Lower leg skin (tissue), 4 donors: ENCODE data around the gene PMEPA1. TPM values are rescaled to one million over a fixed set of nuclear protein-coding genes. Genes with fewer than 3 reads are reported as not detected.

ENCODE experiments used
- DNase-seq, 2 donors: peaks; one replicate each; pipeline ENCODE4 v3.0.0-alpha.2; 2019; ENCODE audit warnings: low spot score in 2 of 2
- H3K4me3 ChIP-seq: fragments of 200-600 bp; sonication (generic); 2 replicates; pipeline ENCODE4 v1.5.1; 2017; ENCODE audit warnings: mild to moderate bottlenecking, low read depth; ENCODE audit not compliant: poor library complexity, severe bottlenecking
- POLR2A ChIP-seq, 2 donors: fragments of 450-650 bp; IDR thresholded peaks; one replicate each; pipeline ENCODE4 v1.6.1; 2016 to 2017; ENCODE audit warnings: antibody characterized with exemption in 2 of 2, mild to moderate bottlenecking in 1 of 2, moderate library complexity in 1 of 2
- WGBS, 2 donors: methylation state at CpG; one replicate each; pipeline ENCODE4 v1.1.5; 2018; 5-methylcytosine and 5-hydroxymethylcytosine counted together
- intact Hi-C: fragments of 100-400 bp; cut with DNase I; formaldehyde crosslinking; loops from one replicate; pipeline ENCODE4 v1.15.0; 2023; ENCODE audit warnings: low total_unique reads
- total RNA-seq, 4 donors: library from RNA; depleted of rRNA; stranded (reverse); fragments of >200 nt; gene quantifications; one replicate each; pipeline ENCODE4 v1.1.0, GENCODE V29; 2016
- TF ChIP-seq, protein P1 (sequence below), 3 donors: fragments of 450-650 bp; IDR thresholded peaks; one replicate each; pipeline ENCODE4 v1.5.1; 2016; ENCODE audit warnings: antibody characterized with exemption in 3 of 3, mild to moderate bottlenecking in 3 of 3, moderate library complexity in 2 of 3

The PMEPA1 gene
- total RNA-seq, 4 donors from 2014 or later: 4.3 to 22.1 (median 11.8) TPM

DNA sequence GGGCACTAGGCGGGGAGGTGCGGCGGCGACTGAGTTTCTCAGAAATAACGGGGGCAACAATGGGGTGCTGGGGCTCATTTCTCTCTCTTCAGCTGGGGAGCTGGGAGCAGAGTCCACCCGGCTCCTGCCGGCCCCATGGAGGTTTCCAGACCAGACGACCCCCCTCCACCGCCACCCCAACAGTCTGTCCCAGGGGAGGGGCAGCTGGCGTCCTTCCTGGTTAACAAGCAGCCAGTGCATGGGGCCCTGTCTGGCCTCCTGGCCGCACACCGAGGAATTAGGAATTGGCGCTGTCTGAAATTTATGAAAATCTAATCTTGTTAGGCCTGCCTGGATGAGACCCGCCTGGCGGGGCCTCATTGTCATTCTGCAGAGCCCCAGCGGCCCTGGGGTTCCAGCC is 42.4 kb downstream of the PMEPA1 start:
- TF ChIP-seq, protein P1, sequence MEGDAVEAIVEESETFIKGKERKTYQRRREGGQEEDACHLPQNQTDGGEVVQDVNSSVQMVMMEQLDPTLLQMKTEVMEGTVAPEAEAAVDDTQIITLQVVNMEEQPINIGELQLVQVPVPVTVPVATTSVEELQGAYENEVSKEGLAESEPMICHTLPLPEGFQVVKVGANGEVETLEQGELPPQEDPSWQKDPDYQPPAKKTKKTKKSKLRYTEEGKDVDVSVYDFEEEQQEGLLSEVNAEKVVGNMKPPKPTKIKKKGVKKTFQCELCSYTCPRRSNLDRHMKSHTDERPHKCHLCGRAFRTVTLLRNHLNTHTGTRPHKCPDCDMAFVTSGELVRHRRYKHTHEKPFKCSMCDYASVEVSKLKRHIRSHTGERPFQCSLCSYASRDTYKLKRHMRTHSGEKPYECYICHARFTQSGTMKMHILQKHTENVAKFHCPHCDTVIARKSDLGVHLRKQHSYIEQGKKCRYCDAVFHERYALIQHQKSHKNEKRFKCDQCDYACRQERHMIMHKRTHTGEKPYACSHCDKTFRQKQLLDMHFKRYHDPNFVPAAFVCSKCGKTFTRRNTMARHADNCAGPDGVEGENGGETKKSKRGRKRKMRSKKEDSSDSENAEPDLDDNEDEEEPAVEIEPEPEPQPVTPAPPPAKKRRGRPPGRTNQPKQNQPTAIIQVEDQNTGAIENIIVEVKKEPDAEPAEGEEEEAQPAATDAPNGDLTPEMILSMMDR (IDR thresholded peaks at IDR 0.05): no peak
- TF ChIP-seq POLR2A (IDR thresholded peaks at IDR 0.05): no peak
- WGBS, 2 donors: 83 to 88% methylated on average over 15 to 16 of the region's 16 CpGs
- intact Hi-C loops: no loop called here
- DNase-seq: no peak
- no peak overlapping the region for H3K4me3 ChIP-seq

DNA sequence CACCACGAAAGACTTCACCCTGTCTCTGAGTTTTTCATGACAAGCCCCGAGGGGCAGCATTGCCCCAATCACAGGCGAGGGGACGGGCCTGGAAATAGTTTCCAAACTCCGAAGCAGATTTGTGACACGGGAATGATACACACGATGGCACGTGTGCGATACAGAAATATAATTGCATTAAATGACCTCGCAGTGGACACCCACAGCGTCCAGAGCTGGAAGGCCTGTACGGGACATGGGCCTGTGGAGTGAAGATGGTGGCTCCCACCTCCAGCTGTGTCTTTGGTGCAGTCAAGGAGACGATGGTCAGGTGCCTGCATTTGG is 43.0 kb downstream of the PMEPA1 start:
- no peak for TF ChIP-seq POLR2A (IDR thresholded peaks at IDR 0.05)
- TF ChIP-seq, protein P1 (IDR thresholded peaks at IDR 0.05): no peak
- H3K4me3 ChIP-seq: no peak overlapping the region
- no peak for DNase-seq
- WGBS, 2 donors: 75 to 82% methylated on average over 13 of the region's 13 CpGs
- intact Hi-C loops: no loop called here

DNA sequence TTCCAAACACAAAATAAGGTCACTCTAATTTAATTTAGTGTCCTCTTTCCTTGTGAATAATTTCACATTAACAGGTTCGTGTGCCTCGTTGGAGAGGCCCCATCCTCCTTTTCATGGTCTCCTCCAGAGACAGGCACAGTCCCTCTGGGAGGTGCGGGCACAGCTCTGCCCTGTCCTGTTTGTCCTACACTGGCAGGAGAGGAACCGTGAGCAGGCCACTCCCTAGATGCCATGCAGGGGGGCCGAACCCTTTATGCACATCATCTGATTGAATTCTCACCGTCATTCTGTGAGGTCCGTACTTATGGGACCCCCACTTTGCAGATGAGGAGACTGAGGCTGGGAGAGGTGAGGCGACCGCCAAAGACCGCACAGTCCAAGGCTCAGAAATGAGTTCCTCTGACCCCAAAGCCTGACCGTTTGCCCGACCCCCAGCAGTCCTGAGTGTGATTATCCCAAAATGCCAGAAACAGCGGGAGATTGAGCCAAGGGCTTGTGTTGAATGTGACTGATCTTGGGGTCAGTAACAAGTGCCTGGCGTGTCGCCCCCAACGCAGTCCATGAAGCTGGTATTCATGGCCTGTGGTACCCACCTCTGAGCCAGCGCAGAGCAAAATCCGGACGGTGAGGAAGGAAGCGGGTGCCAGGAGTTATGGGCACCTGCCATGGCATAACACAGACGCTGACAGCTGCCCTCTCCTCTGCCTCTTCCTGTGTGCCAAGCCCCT is 43.5 kb downstream of the PMEPA1 start:
- H3K4me3 ChIP-seq: no peak overlapping the region
- intact Hi-C loops: no loop called here
- no peak for DNase-seq
- TF ChIP-seq, protein P1 (IDR thresholded peaks at IDR 0.05): no peak
- TF ChIP-seq POLR2A (IDR thresholded peaks at IDR 0.05): no peak
- WGBS, 2 donors: 80 to 86% methylated on average over 21 of the region's 21 CpGs

DNA sequence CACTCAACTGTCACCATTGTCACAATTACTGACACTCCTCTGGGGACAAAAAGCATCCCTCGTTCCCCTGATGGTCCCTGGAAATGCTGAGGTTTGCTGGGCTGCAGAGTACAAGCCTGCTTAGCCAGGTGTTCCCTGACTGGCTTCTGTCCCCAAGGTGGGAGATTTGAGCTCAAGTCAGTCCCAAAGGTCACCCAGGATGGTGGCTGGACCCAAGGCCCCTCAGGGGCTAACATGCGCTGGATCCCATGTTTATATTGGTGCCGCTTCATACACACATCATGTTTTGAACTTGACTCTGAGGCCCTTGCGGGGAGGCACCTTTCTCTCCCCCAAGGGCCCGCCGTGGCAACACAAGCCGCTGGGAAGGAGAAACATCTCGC is 44.2 kb downstream of the PMEPA1 start:
- intact Hi-C loops: no loop called here
- TF ChIP-seq POLR2A (IDR thresholded peaks at IDR 0.05): no peak
- TF ChIP-seq, protein P1 (IDR thresholded peaks at IDR 0.05): no peak
- no peak overlapping the region for H3K4me3 ChIP-seq
- 85 to 92% methylated on average over 8 of the region's 8 CpGs for WGBS, 2 donors
- peak in 1 of 2 donors; percentile 79 for DNase-seq

DNA sequence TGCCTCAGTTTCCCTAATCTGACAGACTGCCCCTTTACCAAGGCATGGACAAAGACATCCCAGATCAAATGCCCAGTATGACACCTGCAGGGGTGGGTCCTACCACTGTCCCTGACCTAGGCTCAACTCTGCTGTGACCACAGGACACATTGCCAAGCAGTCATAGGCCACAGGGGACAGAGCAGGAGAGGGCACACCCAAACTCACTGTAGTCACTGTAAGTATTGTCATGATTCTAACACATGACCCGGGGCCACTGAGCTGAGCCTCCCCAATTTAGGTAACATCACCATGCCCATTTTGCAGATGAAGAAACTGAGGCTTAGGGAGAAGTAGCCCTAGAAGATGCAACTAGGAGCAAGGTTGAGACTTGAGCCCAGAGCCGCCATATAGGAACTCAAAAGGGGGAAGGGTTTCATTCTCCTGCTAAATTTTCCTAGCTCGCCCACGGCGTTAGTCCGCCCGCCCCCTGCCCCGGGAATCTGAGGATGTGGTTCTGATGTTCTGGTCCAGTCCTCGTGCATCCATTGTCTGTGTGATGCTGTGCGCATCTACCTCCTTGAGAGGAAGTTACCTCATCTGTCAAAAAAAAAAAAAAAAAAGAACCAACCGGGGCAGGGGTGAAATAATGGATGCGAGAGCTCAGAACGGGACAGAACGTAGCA is 44.8 kb downstream of the PMEPA1 start:
- TF ChIP-seq POLR2A (IDR thresholded peaks at IDR 0.05): no peak
- TF ChIP-seq, protein P1 (IDR thresholded peaks at IDR 0.05): no peak
- intact Hi-C loops: no loop called here
- 88 to 89% methylated on average over 14 of the region's 14 CpGs for WGBS, 2 donors
- no peak overlapping the region for H3K4me3 ChIP-seq
- DNase-seq: peak in 1 of 2 donors; percentile 49
